GM18505 (cell line): ENCODE results near the gene BCL11B.

Source experiments
- ATAC-seq: cut with Tn5 transposase; IDR thresholded peaks from one replicate; pipeline ENCODE4 v1.9.1; 2021; ENCODE audit not compliant: unreplicated experiment
- POLR2A ChIP-seq: IDR thresholded peaks from 4 replicates; pipeline ENCODE4 v1.6.1; 2011; ENCODE audit warnings: borderline replicate concordance; ENCODE audit not compliant: insufficient read depth, insufficient read length; ENCODE audit errors: extremely low read depth

Gene BCL11B

GRCh38 chr14:99119554-99120525, 152.2 kb downstream of the BCL11B start:
- no peak for TF ChIP-seq POLR2A
- no peak for ATAC-seq
